MCF 10A (cell line): Measurements from ENCODE around the gene ZG16. TPM values are rescaled to one million over a fixed set of nuclear protein-coding genes. Genes with fewer than 3 reads are reported as not detected.
A peak's percentile ranks its signal among the peaks of the same experiment; 100 is the strongest.

Experiments
- BruUV-seq: library from RNA; stranded (reverse); fragments of 400-500 nt; replicated peaks from 2 replicates; lab custom pipeline; 2021; lab: Mats Ljungman, UMichigan
- CTCF ChIA-PET: fragments of 300-600 bp; sonication (Branson Sonifier 250); formaldehyde crosslinking; extraction: SDS; loops from one replicate; lab custom pipeline; 2021; ENCODE audit warnings: antibody characterized with exemption, inconsistent platforms; lab: Yijun Ruan, JAX
- POLR2A ChIA-PET: fragments of 300-600, 350-650 bp; sonication (Branson Sonifier 250); formaldehyde crosslinking; extraction: SDS; loops from one replicate; lab custom pipeline; 2020; ENCODE audit warnings: antibody characterized with exemption, inconsistent platforms; lab: Yijun Ruan, JAX
- DNase-seq: peaks from one replicate; pipeline ENCODE4 v3.0.0-alpha.2; 2018; ENCODE audit not compliant: unreplicated experiment
- H3K27ac Mint-ChIP-seq: one replicate; pipeline ENCODE4 v1.8.0; 2022; ENCODE audit warnings: mild to moderate bottlenecking, low read depth, mixed read lengths; ENCODE audit not compliant: unreplicated experiment
- H3K27me3 Mint-ChIP-seq: one replicate; pipeline ENCODE4 v1.8.0; 2022; ENCODE audit warnings: mixed read lengths; ENCODE audit not compliant: insufficient read depth, unreplicated experiment
- H3K36me3 Mint-ChIP-seq: one replicate; pipeline ENCODE4 v1.8.0; 2022; ENCODE audit warnings: mild to moderate bottlenecking, moderate library complexity, mixed read lengths; ENCODE audit not compliant: insufficient read depth, unreplicated experiment
- H3K4me1 Mint-ChIP-seq: one replicate; pipeline ENCODE4 v1.8.0; 2022; ENCODE audit warnings: mixed read lengths; ENCODE audit not compliant: insufficient read depth, unreplicated experiment
- H3K4me3 Mint-ChIP-seq: one replicate; pipeline ENCODE4 v1.8.0; 2022; ENCODE audit warnings: mild to moderate bottlenecking, moderate library complexity, mixed read lengths; ENCODE audit not compliant: unreplicated experiment
- H3K9me3 Mint-ChIP-seq: one replicate; pipeline ENCODE4 v1.8.0; 2022; ENCODE audit warnings: mixed read lengths; ENCODE audit not compliant: unreplicated experiment
- CTCF ChIP-seq: fragments of 200-600 bp; IDR thresholded peaks from one replicate; pipeline ENCODE4 v1.8.0; 2022; ENCODE audit warnings: antibody characterized with exemption, mild to moderate bottlenecking; ENCODE audit not compliant: unreplicated experiment
- intact Hi-C: fragments of 100-400 bp; cut with micrococcal nuclease; formaldehyde crosslinking; loops from 2 replicates; pipeline ENCODE4 v1.14.1; 2022
- total RNA-seq: library from RNA; stranded (reverse); gene quantifications from 2 replicates; pipeline ENCODE4 v1.2.3, GENCODE V29; 2022

The ZG16 gene
- total RNA-seq, 1 experiment from 2014 or later: not detected

GRCh38 chr16:29811896-29812665, 34.0 kb downstream of the ZG16 start, which contains the start of gene PRRT2:
Gene PRRT2, plus strand, starts transcription at chr16:29812193. Its CDS starts 862 bp downstream, at chr16:29813055.
- DNase-seq: no peak
- peaks cover 37% of the 10 kb centered on the region for H3K36me3 Mint-ChIP-seq
- peaks cover 35% of the 10 kb centered on the region for H3K4me1 Mint-ChIP-seq
- peak within 1 kb of the TSS; percentile 69 for H3K4me3 Mint-ChIP-seq
- H3K27me3 Mint-ChIP-seq: no peaks in the 10 kb centered on the region
- CTCF ChIA-PET: interaction anchor here (0.6 to 0.9 kb wide), 2 partner anchors 132 to 618 kb away, joined by 3 read pairs; partner anchors contain the start of gene DCTPP1
- no peak for TF ChIP-seq CTCF
- BruUV-seq: no TSS peak
- intact Hi-C loops: no loop called here
- no peaks in the 10 kb centered on the region for H3K9me3 Mint-ChIP-seq
- peak within 1 kb of the TSS; percentile 40 for H3K27ac Mint-ChIP-seq
- POLR2A ChIA-PET: interaction anchor here (1.0 to 2.0 kb wide), 5 partner anchors 9 to 114 kb away, joined by 4 to 16 read pairs (median 6); partner anchors contain the start of genes KCTD13, KIF22 and MVP

GRCh38 chr16:29812754-29813643, 34.9 kb downstream of the ZG16 start:
- intact Hi-C loops: no loop called here
- TF ChIP-seq CTCF: no peak
- no peak for DNase-seq
- ChIA-PET POLR2A (interaction anchor here (0.7 kb wide), 1 partner anchor 746 kb away, joined by 3 read pairs; no protein-coding TSS in a partner anchor), CTCF (interaction anchor here (0.6 to 0.7 kb wide), 3 partner anchors 36 to 870 kb away, joined by 3 read pairs; no protein-coding TSS in a partner anchor)
- Mint-ChIP-seq H3K9me3 (no peaks in the 10 kb centered on the region), H3K4me3 (peak overlapping the region; percentile 69), H3K27ac (no peak overlapping the region), H3K4me1 (peaks cover 36% of the 10 kb centered on the region), H3K27me3 (no peaks in the 10 kb centered on the region), H3K36me3 (peaks cover 31% of the 10 kb centered on the region)
- no TSS peak for BruUV-seq

GRCh38 chr16:29813644-29814562, 35.8 kb downstream of the ZG16 start:
- intact Hi-C loops: no loop called here
- H3K36me3 Mint-ChIP-seq: peaks cover 31% of the 10 kb centered on the region
- ChIA-PET POLR2A (interaction anchor here (0.6 to 0.7 kb wide), 2 partner anchors 23 to 745 kb away, joined by 3 read pairs; partner anchors contain the start of gene KIF22), CTCF (interaction anchor here (0.7 kb wide), 1 partner anchor 35 kb away, joined by 3 read pairs; no protein-coding TSS in a partner anchor)
- no peak for DNase-seq
- no TSS peak for BruUV-seq
- H3K9me3 Mint-ChIP-seq: no peaks in the 10 kb centered on the region
- H3K27ac Mint-ChIP-seq: no peak overlapping the region
- H3K27me3 Mint-ChIP-seq: no peaks in the 10 kb centered on the region
- peak overlapping the region; percentile 34 for H3K4me3 Mint-ChIP-seq
- H3K4me1 Mint-ChIP-seq: peaks cover 36% of the 10 kb centered on the region
- TF ChIP-seq CTCF: no peak
